ENCODE data around the gene SORL1. TPM values are rescaled to one million over a fixed set of nuclear protein-coding genes. Genes with fewer than 3 reads are reported as not detected.
A peak's percentile ranks its signal among the peaks of the same experiment; 100 is the strongest.

SORL1 gene
- total RNA-seq, 1 donor from 2014 or later = 4.6 TPM

DNA sequence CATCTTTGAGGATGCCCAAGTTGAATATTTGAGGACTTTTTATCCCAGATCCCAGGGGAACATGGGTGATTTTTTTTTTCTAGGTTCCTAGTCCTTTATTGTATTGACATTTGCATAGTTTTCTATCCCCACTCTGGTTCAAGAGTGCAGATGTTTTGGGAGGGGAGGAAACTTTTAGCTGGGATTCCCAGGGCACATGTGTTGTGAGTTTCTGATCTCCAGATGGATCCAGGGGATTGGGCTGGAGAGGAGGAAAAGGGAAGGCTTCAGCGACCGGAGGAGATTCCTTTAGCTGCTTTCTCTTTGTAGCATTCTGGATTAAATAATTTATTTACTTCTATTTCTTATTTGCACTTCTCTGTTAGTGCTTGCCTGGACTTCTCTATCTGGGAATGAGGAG, 15.4 kb downstream of the SORL1 start:
- H3K9me3 Mint-ChIP-seq (ENCODE audit: unreplicated experiment) = no peaks in the 10 kb centered on the region
- H3K4me1 Mint-ChIP-seq (ENCODE audit: unreplicated experiment) = peaks cover 9% of the 10 kb centered on the region
- H3K27me3 Mint-ChIP-seq (ENCODE audit: unreplicated experiment) = peaks cover 7% of the 10 kb centered on the region
- H3K36me3 Mint-ChIP-seq (ENCODE audit: low read depth, unreplicated experiment) = no peaks in the 10 kb centered on the region
- TF ChIP-seq CTCF (IDR thresholded peaks at IDR 0.05; ENCODE audit: unreplicated experiment) = no peak
- peak overlapping the region; percentile 59 for H3K27ac Mint-ChIP-seq (ENCODE audit: unreplicated experiment)
- no peak for DNase-seq (ENCODE audit: low spot score)
- H3K4me3 Mint-ChIP-seq (ENCODE audit: unreplicated experiment) = no peak overlapping the region

GRCh38 chr11:121467965-121468364, 15.9 kb downstream of the SORL1 start:
- H3K27me3 Mint-ChIP-seq (ENCODE audit: unreplicated experiment) = peaks cover 7% of the 10 kb centered on the region
- H3K36me3 Mint-ChIP-seq (ENCODE audit: low read depth, unreplicated experiment) = no peaks in the 10 kb centered on the region
- TF ChIP-seq CTCF (IDR thresholded peaks at IDR 0.05; ENCODE audit: unreplicated experiment) = no peak
- no peaks in the 10 kb centered on the region for H3K9me3 Mint-ChIP-seq (ENCODE audit: unreplicated experiment)
- peaks cover 9% of the 10 kb centered on the region for H3K4me1 Mint-ChIP-seq (ENCODE audit: unreplicated experiment)
- H3K4me3 Mint-ChIP-seq (ENCODE audit: unreplicated experiment) = no peak overlapping the region
- no peak overlapping the region for H3K27ac Mint-ChIP-seq (ENCODE audit: unreplicated experiment)
- no peak for DNase-seq (ENCODE audit: low spot score)

DNA sequence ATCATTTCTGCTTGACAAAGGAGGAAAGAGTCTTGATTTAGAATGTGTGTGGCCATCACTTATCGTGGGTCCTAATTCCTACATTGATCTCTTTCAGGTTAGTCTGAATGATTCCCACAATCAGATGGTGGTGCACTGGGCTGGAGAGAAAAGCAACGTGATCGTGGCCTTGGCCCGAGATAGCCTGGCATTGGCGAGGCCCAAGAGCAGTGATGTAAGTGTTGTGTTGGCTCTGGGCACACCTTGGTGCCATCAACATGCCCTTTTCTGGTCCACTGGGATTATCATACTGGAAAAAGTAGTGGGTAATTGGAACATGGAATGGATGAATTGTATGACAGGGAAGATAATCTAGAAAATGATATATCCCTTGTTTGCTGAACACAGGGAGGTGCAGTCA, 17.8 kb downstream of the SORL1 start:
- peaks cover 9% of the 10 kb centered on the region for H3K4me1 Mint-ChIP-seq (ENCODE audit: unreplicated experiment)
- H3K36me3 Mint-ChIP-seq (ENCODE audit: low read depth, unreplicated experiment) = no peaks in the 10 kb centered on the region
- peaks cover 5% of the 10 kb centered on the region for H3K27me3 Mint-ChIP-seq (ENCODE audit: unreplicated experiment)
- H3K4me3 Mint-ChIP-seq (ENCODE audit: unreplicated experiment) = no peak overlapping the region
- TF ChIP-seq CTCF (IDR thresholded peaks at IDR 0.05; ENCODE audit: unreplicated experiment) = no peak
- no peak for DNase-seq (ENCODE audit: low spot score)
- no peak overlapping the region for H3K27ac Mint-ChIP-seq (ENCODE audit: unreplicated experiment)
- no peaks in the 10 kb centered on the region for H3K9me3 Mint-ChIP-seq (ENCODE audit: unreplicated experiment)

- no peaks in the 10 kb centered on the region for H3K9me3 Mint-ChIP-seq (ENCODE audit: unreplicated experiment)
- H3K4me1 Mint-ChIP-seq (ENCODE audit: unreplicated experiment) = peaks cover 5% of the 10 kb centered on the region
- TF ChIP-seq CTCF (IDR thresholded peaks at IDR 0.05; ENCODE audit: unreplicated experiment) = no peak
- H3K36me3 Mint-ChIP-seq (ENCODE audit: low read depth, unreplicated experiment) = no peaks in the 10 kb centered on the region
- no peak for DNase-seq (ENCODE audit: low spot score)
- H3K27me3 Mint-ChIP-seq (ENCODE audit: unreplicated experiment) = peaks cover 2% of the 10 kb centered on the region
- no peak overlapping the region for H3K4me3 Mint-ChIP-seq (ENCODE audit: unreplicated experiment)
- no peak overlapping the region for H3K27ac Mint-ChIP-seq (ENCODE audit: unreplicated experiment)
Measured at GRCh38 chr11:121471167-121471566, 19.1 kb downstream of the SORL1 start.

DNA sequence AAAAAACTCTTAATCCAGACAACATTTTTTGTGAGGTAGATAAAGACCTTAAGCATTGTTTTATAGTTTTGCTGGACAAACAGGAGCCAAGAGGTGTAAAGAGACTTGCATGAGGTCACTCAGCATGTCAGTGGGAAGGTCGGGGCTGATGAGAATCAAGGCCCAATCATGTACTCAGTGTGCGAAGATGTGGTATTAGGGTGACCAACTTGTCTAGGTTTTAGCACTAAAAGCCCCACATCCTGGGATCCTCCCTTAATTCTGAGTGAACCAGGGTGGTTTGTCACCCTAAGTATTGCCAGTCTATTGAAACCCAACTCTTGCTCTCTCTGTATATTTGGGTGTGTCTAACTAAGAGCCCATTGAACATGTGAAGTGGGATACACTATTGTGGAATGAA, 20.2 kb downstream of the SORL1 start:
- H3K36me3 Mint-ChIP-seq (ENCODE audit: low read depth, unreplicated experiment) = no peaks in the 10 kb centered on the region
- no peak for TF ChIP-seq CTCF (IDR thresholded peaks at IDR 0.05; ENCODE audit: unreplicated experiment)
- no peaks in the 10 kb centered on the region for H3K27me3 Mint-ChIP-seq (ENCODE audit: unreplicated experiment)
- no peaks in the 10 kb centered on the region for H3K9me3 Mint-ChIP-seq (ENCODE audit: unreplicated experiment)
- H3K4me3 Mint-ChIP-seq (ENCODE audit: unreplicated experiment) = no peak overlapping the region
- no peak overlapping the region for H3K27ac Mint-ChIP-seq (ENCODE audit: unreplicated experiment)
- no peak for DNase-seq (ENCODE audit: low spot score)
- H3K4me1 Mint-ChIP-seq (ENCODE audit: unreplicated experiment) = peaks cover 7% of the 10 kb centered on the region
